ENCODE results near the gene GCH1. TPM values are rescaled to one million over a fixed set of nuclear protein-coding genes. Genes with fewer than 3 reads are reported as not detected.
"Not testable (repeated sequence)": the region's sequence is repeated elsewhere in the genome, so short reads cannot be mapped to it uniquely, and the experiment has no call there.

The GCH1 gene
- total RNA-seq, 2 donors from 2014 or later: 26.6 to 34.3 TPM

- DNase-seq (no peak), ATAC-seq (no peak)
- intact Hi-C loops (cut with DNase I, micrococcal nuclease): no loop called here
Observed at GRCh38 chr14:54877703-54878021, 25.0 kb downstream of the GCH1 start.

GRCh38 chr14:54877015-54877702 lies 25.5 kb downstream of the GCH1 start:
- ATAC-seq (peak; percentile 78), DNase-seq (no peak)
- intact Hi-C loops (cut with DNase I, micrococcal nuclease): no loop called here

GRCh38 chr14:54875648-54876047 lies 27.0 kb downstream of the GCH1 start:
- ATAC-seq; intact Hi-C loops (cut with DNase I, micrococcal nuclease); DNase-seq: not testable (repeated sequence)

- intact Hi-C loops (cut with DNase I, micrococcal nuclease); ATAC-seq: not testable (repeated sequence)
- DNase-seq: peak; percentile 38 to 48
Observed at GRCh38 chr14:54870154-54871090, 32.2 kb downstream of the GCH1 start.

GRCh38 chr14:54867011-54867410 lies 35.6 kb downstream of the GCH1 start:
- DNase-seq (no peak), ATAC-seq (no peak)
- intact Hi-C loops (cut with DNase I, micrococcal nuclease): no loop called here

- DNase-seq (no peak), ATAC-seq (no peak)
- intact Hi-C loops (cut with DNase I, micrococcal nuclease): no loop called here
Observed at GRCh38 chr14:54866588-54866987, 36.0 kb downstream of the GCH1 start.

- ATAC-seq: no peak
Observed at GRCh38 chr14:54864526-54864925, 38.1 kb downstream of the GCH1 start.

GRCh38 chr14:54857830-54858269 lies 44.8 kb downstream of the GCH1 start:
- ATAC-seq: no peak
- intact Hi-C loops (cut with DNase I, micrococcal nuclease): no loop called here
- no peak for DNase-seq

More at GRCh38 chr14:54864526-54864925, 38.1 kb downstream of the GCH1 start:
- DNase-seq: no peak
- intact Hi-C loops (cut with DNase I, micrococcal nuclease): no loop called here

GRCh38 chr14:54856152-54856551 lies 46.5 kb downstream of the GCH1 start:
- intact Hi-C loops (cut with DNase I, micrococcal nuclease): no loop called here
- no peak for ATAC-seq
- no peak for DNase-seq

- no peak for DNase-seq
- intact Hi-C loops (cut with DNase I, micrococcal nuclease): no loop called here
- ATAC-seq: no peak
Observed at GRCh38 chr14:54854181-54854580, 48.4 kb downstream of the GCH1 start.

- no peak for ATAC-seq
- intact Hi-C loops (cut with DNase I, micrococcal nuclease): no loop called here
Observed at GRCh38 chr14:54853339-54853738, 49.3 kb downstream of the GCH1 start.

GRCh38 chr14:54852215-54852614 lies 50.4 kb downstream of the GCH1 start:
- intact Hi-C loops (cut with DNase I, micrococcal nuclease): no loop called here
- DNase-seq (no peak), ATAC-seq (no peak)

More at GRCh38 chr14:54853339-54853738, 49.3 kb downstream of the GCH1 start:
- no peak for DNase-seq

GRCh38 chr14:54848910-54849309 lies 53.7 kb downstream of the GCH1 start:
- ATAC-seq (no peak), DNase-seq (no peak)
- intact Hi-C loops (cut with DNase I, micrococcal nuclease): no loop called here

GRCh38 chr14:54845641-54846040 lies 57.0 kb downstream of the GCH1 start:
- DNase-seq (no peak), ATAC-seq (no peak)
- intact Hi-C loops (cut with DNase I, micrococcal nuclease): no loop called here

- intact Hi-C loops (cut with DNase I, micrococcal nuclease): no loop called here
- ATAC-seq: peak; percentile 71
- no peak for DNase-seq
Observed at GRCh38 chr14:54844479-54844878, 58.1 kb downstream of the GCH1 start.

- ATAC-seq (no peak), DNase-seq (no peak)
- intact Hi-C loops (cut with DNase I, micrococcal nuclease): no loop called here
Observed at GRCh38 chr14:54840798-54841197, 61.8 kb downstream of the GCH1 start.

GRCh38 chr14:54840336-54840735 lies 62.3 kb downstream of the GCH1 start:
- intact Hi-C loops (cut with DNase I, micrococcal nuclease): no loop called here
- no peak for DNase-seq
- no peak for ATAC-seq

- intact Hi-C loops (cut with DNase I, micrococcal nuclease): no loop called here
- DNase-seq (no peak), ATAC-seq (no peak)
Observed at GRCh38 chr14:54839701-54840119, 62.9 kb downstream of the GCH1 start.

GRCh38 chr14:54838931-54839512 lies 63.6 kb downstream of the GCH1 start:
- ATAC-seq: no peak
- DNase-seq: no peak

More at GRCh38 chr14:54838931-54839512, 63.6 kb downstream of the GCH1 start:
- intact Hi-C loops (cut with DNase I, micrococcal nuclease): no loop called here
